Spleen (tissue), 7 donors: ENCODE results near the gene LYPD8.

Source experiments
- POLR2A ChIP-seq, 3 donors: fragments of 450-650 bp; IDR thresholded peaks; one replicate each; pipeline ENCODE4 v1.5.1; 2017; ENCODE audit warnings: antibody characterized with exemption in 3 of 3, mild to moderate bottlenecking in 1 of 3
- POLR2AphosphoS5 ChIP-seq, 3 donors: sonication (generic); formaldehyde crosslinking; IDR thresholded peaks; one replicate each; pipeline ENCODE4 v1.5.1; 2017; ENCODE audit warnings: antibody characterized with exemption in 3 of 3
- TF ChIP-seq, protein P1 (sequence below), 11 experiments: fragments of 200-600 bp in 7 of 11; fragments of 450-650 bp in 4 of 11; sonication (generic) in 4 of 11; IDR thresholded peaks in 8 of 11; conservative IDR thresholded peaks in 3 of 11; 1 replicate in 7 of 11; 2 replicates in 4 of 11; pipeline versions ENCODE4 v1.4.0 to v1.8.0; 2016 to 2021; ENCODE audit warnings: antibody characterized with exemption in 11 of 11, inconsistent platforms in 4 of 11, mild to moderate bottlenecking in 1 of 11
- donor health status: DM: no; HTN: no; CAD: no; lungs with moderate emphysema.
- donor health status: DM: no; HTN: no; CAD: no.
- donor health status: DM: no; HTN: no; CAD: no.

DNA sequence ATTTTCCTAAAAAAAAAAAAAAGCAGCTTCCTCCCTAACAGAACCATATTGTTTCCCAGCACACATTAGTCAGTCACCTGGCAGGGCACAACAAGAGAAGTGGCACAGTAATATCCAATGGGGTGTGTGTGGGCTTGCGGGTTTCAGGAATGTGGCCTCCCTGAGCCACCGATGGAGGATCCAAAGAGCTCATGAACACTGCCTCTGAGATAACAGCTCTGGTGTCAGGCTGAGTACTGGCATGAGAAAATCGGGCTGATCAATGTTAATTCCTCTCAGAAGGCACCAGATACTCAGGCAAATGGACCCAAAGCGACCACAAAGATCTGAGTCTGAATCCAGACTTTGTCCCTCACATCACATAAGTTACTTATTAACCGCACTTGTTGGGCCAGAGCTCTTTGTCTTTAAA is 2.2 kb upstream of the LYPD8 start:
- TF ChIP-seq, protein P1, sequence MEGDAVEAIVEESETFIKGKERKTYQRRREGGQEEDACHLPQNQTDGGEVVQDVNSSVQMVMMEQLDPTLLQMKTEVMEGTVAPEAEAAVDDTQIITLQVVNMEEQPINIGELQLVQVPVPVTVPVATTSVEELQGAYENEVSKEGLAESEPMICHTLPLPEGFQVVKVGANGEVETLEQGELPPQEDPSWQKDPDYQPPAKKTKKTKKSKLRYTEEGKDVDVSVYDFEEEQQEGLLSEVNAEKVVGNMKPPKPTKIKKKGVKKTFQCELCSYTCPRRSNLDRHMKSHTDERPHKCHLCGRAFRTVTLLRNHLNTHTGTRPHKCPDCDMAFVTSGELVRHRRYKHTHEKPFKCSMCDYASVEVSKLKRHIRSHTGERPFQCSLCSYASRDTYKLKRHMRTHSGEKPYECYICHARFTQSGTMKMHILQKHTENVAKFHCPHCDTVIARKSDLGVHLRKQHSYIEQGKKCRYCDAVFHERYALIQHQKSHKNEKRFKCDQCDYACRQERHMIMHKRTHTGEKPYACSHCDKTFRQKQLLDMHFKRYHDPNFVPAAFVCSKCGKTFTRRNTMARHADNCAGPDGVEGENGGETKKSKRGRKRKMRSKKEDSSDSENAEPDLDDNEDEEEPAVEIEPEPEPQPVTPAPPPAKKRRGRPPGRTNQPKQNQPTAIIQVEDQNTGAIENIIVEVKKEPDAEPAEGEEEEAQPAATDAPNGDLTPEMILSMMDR (IDR thresholded peaks at IDR 0.05 in 8 of 11, conservative IDR thresholded peaks at IDR 0.05 in 3 of 11), result no peak
- TF ChIP-seq POLR2A (IDR thresholded peaks at IDR 0.05) (no peak), POLR2AphosphoS5 (IDR thresholded peaks at IDR 0.05) (no peak)
